NCI-H1417 treated with DMSO at 0.1 percent for 48 hours (cell line): ENCODE measurements around the gene ZPR1.
"Not testable (repeated sequence)": the region's sequence is repeated elsewhere in the genome, so short reads cannot be mapped to it uniquely, and the experiment has no call there.

Experiments used
- DNase-seq: peaks from one replicate; lab custom pipeline; 2025; lab: John Stamatoyannopoulos, UW

The ZPR1 gene

DNA sequence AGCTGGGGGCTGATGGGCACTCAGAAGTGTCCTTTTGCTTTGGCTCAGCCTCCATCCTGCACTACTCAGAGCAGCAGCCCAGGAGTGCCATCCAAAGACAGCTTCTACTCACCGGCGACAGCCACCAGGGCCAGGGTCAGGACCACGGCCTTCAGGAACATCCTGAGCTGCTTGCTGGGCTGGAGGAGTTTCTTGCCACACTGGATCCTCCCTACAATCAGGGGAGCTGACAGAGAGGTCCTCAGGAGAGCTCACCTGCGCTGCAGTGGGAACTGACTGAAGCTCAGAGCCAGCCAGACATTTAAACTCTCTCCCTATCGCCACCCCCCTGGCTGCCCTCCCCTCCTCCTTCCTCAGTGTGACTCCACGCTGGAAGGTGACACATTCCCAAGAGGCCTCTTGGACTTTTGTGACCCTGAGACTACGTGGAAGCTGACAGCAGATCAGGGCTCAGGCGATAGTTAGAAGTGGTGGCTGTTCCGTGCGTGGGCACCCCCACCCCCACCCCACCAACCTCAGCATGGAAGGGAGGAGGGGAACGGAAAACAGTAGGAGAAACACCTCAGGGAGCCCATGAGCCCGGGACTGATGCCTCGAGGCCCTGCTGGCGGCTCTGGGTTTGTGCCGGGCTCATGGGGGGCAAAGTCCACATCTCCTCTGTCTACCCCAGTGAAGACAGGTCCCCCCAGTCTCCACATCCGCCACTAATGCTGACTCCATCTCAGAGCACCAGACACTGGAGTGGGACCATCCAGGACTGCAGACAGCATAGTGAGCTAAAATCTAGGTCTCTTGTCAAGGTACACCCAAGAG, 35.4 kb upstream of the ZPR1 start, which contains the start of gene APOA4:
TSS of gene APOA4 (minus strand) at position 274 of the 813 bp plus-strand sequence. CDS start at position 161, 113 bp downstream.
- no peak for DNase-seq

DNA sequence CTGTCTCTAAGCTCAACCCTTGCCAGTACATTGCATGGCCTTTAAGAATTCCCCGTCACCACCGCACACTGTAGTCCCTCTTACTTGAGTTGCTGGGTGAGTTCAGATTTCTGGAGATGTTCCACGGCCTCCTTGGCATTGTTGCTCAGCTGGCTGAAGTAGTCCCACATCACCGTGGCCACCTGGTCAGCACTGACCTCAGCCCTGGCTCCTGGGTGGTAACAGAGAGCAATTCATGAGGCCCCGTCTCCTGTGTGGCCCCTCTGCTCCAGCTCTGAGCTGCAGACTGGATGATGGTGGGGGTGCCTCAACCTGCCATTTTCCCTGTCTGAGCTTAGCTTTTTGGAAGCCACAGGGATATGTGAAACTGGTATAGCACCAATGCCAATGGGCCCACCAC, 34.8 kb upstream of the ZPR1 start:
- DNase-seq, result no peak

DNA sequence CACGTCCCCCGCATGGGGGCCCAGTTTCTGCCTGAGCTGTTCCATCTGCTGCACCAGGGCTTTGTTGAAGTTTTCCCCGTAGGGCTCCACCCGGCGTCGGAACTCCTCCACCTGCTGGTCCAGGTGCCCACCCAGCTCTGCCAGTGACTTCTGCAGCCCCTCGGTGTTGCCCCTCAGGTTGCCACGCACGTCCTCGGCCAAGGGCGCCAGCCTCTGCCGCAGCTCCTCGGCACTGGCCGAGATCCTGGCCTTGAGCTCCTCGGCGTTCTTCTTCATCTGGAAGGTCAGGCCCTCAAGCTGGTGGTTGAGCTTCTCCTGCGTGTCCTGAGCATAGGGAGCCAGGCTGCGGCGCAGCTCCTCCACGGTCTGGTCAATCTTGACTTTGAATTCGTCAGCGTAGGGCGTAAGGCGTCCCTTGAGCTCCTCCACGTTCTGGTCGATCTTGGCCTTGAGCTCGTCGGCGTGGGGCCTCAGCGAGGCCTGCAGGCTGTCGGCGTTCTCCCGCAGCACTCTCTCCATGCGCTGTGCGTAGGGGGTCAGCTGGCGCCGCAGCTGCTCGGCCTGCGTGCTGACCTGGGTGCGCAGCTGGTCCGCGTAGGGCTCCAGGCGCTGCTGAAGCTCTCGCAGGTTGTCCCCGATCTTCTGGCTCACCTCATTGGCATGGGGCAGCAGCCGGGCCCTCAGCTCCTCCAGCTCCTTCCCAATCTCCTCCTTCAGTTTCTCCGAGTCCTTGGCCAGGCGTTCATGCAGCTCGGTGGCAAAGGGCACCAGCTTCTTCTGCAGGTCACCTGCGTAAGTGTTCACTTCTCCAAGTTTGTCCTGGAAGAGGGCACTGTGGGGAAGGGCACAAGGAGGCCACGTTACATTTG, 33.5 kb upstream of the ZPR1 start:
- no peak for DNase-seq

DNA sequence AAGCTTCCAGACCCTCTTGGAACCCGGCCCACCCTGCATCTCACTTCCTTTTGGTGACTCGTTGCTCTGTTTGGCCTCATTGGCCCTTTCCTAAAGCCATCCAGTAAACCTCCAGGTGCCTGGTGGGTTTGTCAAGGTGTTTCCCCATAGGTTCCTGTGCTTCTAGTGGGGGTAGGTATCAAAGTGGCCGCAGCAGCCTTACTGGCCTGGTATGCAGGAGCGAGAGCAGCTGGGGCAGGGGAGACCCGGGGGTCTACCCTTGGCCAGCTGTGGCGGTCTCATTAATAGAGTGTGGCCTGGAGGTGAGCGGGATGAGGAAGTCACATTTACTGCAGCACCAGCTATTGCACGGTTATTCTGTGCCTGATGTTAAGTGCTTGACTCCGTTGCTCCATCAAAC, 31.2 kb upstream of the ZPR1 start:
- DNase-seq, result no peak

DNA sequence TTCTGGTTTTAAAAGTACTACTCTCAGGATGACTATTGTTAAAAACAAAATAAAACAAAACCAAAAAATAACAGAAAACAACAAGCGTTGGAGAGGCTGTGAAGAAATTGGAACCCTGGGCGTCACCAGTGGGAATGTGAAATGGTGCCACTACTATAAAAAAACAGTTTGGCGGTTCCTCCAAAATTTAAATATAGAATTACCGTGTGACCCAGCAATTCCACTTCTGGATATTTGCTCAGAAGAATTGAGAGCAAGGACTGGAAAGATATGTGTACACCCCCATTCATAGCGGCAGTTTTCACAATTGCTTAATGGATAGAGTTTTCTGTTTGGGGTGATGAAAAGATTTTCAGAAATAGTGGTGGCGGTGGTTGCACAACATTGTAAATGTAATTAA, 26.7 kb upstream of the ZPR1 start:
- no peak for DNase-seq

DNA sequence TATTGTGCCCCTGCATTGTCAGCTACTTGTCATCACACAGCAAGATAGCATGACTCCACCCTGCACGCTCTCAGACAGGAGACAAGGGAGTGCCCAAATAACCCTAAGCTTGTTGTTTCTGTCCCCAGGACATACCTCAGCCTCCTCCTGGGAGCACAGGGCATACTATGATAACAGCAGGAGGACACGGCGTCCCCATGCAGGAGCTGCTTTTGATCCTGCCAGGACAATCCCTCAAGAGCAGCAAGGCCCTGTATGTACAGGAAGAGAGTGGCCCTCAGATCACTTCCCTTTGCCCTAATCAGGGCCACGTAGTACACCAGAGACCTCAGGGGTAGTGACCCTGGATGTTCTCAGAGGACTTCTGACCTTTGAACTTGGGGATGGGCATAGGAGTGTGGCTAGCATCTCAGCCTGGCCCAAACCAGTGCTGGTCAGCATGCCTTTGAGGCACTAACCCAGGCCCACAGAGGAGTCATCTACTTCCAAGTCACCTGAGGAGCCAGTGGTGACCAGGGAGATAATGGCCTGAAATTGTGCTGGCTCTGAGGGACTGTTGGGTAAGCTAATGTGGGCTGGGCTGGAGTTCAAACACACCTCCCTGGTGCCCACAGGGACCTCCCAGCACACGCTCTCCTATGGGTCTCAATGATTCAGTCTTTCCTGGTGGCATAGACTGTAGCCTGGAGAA, 26.1 kb upstream of the ZPR1 start:
- DNase-seq, result no peak

DNA sequence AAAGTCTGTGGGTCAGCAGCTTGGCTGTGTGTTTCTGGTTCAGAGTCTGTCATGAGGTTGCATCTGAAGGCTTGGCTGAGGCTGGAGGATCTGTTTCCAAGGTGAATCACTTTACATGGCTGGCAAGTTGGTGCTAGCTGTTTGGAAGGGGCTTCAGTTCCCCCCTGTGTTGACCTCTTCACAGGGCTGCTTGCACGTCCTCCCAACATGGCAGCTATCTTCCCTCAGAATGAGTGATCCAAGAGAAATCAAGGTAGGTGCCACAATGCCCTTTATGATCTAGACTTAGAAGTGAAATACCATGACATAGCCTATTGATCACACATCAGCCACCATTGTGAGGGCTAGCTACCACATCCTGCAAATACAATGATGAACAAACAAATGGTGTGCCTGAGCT, 25.3 kb upstream of the ZPR1 start:
- DNase-seq, result no peak

DNA sequence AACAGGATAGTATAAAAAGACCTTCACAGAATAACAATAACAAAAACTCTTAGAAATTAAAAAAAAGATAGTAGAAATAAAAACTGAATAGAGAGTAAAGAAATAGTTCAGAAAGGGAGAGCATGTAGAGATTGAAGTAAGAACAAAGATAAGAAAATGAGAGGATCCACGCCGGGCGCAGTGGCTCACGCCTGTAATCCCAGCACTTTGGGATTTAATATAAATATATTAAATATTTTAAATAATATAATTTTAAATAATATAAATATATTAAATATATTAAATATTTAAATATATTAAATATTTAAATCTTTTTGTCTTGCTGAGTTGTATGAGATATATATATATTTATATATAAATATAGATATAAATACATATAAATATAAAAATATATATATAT, 24.3 kb upstream of the ZPR1 start:
- no peak for DNase-seq

DNA sequence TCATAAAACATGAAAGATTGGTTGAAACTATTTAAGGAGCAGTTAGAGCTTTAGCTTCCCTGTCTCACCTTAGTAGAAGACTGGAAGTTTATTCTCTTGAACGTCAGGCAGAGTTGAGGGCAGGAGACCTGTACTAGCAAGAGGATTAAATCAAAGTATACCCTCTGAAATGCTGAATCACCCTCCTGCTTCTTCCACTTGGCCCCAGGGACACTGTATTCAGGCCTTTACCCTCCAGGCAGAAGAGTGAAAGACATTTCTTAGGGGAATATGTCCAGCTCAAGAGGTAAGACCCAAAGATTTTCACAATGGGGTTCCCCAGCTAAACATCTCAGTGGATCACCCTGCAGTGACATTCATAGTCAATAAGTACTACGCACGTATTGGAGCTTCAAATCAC, 23.4 kb upstream of the ZPR1 start:
- DNase-seq, result no peak

DNA sequence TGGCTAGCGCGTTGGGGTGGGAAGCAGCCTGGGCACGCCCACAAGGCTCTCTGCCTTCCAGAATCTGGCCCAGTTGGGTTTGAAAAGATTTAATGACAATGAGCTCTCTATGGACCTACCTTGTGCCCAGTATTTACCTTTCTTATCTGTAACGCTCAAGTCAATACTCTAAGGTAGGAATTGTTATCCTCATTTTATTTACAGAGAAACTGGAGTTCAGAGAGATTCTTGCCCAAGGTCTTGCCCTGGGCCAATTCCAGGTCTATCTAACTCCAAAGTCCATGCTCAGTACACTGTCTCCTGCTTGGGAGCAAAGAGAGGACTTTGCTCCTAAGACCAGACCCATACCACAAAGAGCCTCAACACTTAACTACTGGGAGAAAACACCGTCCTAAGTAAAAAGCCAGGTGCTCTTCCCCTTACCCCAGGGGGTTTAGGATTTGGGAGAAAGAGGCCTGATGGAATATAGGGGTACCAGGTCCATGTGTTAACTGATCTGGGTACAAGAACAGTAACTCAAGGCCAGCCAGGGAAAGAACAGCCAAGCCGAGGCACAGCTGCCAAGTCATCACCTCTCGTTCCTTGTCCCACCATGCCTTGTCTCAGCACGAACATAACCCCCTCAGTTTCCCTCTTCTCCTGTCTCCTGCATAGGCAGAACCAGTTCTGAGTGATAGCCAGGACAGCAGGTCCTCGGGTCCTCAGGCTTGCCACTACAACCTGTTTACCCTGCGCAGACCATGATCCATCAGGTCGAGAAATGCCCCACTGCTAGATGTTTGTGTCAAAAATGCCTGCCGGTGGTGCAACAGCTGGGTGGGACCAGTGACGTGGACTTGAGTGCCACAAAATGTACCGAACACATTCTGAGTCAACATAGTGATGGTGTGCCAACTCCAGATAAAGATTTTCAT, 20.7 kb upstream of the ZPR1 start:
- DNase-seq, result no peak

DNA sequence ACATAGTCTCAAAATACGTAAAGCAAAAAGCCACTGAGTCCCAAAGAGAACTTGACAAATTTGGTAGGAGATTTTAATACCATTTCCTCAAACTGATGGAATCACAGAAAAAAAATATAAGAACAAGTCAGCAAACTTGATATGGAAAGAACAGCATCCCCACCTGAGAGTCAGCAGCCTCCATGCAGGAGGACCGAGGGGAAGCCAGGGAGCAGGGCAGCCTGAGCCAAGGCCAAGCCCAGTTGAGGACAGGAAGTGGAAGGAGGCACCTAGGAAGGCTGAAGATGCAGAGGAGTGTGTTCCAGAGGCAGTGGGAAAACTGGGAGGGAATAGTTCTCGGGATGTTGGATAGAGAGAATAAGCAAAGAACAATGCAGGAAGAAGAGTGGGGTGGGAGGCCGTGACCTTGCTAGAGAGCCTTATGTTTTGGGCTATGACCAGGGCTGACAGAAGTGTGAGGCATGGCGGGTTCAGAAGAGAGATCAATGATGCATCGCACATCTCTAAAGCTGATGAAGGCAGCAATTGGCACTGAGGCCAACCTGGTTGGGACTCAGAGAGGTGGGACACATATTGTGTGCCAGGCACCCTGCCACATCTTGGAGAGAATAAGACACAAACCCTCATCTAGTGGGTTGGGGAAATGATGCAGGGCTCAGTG, 19.9 kb upstream of the ZPR1 start:
- DNase-seq, result no peak

DNA sequence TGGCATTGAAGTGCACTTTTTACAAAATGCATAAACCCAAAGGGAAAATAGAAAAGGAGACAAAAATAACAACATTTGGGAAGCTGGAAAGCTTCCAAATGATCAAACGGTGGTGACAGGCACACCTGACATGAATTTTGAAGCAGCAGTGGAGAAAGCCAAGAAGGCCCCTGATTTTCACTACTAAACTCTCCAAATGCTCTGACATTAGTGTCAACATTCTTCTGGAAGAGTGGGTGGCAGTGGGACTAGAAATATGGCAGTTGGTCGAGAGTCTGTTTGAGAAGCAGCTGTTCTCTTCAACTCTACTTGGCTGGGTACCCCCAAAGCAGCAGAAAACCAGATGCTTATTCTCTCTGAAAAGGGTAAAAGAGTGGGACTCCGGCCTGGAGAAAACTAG, 16.2 kb upstream of the ZPR1 start:
- DNase-seq, result no peak

DNA sequence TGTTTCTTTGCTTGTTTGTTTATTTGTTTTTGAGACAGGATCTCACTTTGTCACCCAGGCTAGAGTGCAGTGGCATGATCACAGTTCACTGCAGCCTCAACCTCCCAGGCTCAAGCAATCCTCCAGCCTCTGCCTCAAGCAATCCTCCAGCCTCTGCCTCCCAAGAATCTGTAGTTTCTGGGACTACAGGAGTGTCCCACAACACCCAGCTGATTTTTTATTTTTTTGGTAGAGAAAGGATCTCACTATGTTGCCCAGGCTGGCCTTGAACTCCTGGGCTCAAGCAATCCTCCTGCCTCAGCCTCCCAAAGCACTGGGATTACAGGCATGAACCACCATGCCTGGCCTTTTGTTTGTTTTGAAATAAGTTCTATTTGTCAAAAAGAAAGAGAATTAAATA, 13.8 kb upstream of the ZPR1 start:
- DNase-seq, result not testable (repeated sequence)

DNA sequence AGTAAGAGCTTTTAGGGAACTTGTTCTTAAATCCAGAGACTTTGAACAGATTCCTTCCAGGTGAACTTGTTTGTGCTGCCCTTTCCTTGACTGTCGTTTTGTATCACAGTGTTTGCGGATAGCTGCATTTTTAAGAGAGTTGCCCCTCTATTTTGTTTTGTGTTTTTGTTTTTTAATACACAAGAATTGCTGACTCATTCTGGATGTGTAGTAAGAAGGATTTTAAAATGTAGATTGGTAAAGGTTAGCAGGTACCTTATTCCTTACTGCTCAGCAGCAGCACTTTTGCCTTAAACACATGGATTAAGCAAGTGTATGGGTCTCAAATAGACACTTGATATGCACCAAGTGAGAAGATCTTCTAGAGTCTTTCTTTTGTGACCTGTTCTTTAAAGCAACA, 12.8 kb upstream of the ZPR1 start:
- no peak for DNase-seq

DNA sequence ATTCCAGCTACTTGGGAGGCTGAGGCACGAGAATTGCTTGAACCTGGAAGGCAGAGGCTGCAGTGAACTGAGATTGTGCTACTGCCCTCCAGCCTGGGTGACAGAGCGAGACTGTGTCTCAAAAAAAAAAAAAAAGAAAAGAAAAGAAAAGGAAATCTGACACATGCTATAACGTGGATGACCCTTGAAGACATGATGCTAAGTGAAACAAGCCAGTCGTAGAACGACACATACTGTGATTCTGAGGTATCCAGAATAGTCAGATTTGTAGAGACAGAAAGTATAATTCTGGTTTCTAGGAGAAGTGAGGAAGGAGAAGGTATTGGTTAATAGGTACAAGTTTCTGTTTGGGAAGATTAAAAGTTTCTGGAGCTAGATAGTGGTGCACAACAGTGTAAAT, 10.5 kb upstream of the ZPR1 start:
- DNase-seq, result no peak

DNA sequence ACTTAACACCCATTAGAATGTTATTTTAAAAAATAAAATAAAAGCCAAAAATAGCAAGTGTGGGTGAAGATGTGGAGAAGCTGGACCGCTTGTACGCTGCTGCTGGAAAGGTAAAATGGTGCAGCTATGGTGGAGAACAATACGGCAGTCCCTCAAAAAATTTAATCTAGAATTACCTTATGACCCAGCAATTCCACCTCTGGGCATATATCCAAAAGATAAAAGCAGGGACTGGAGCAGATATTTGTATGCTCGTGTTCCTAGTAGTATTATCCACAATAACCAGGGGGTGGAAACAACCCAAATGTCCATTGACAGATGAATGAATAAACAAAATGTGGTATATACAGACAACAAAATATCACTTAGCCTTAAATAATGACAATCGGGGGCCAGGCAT, 10.0 kb upstream of the ZPR1 start:
- DNase-seq, result no peak

DNA sequence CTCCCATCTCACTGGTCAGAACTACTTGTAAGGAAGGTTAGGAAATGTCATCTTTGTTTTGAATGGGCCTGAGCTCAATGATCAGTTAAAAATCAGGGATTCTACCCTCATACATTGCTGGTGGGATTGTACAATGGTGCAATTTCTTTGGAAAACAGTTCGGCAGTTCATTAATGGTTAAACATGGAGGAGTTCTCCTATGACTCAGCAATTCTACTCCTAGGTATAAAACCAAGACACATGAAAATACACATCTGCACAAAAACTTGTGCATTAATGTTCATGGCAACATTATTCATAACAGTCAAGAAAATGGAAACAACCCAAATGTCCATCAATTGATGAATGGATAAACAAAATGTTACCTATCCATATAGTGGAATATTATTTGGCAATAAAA, 8.7 kb upstream of the ZPR1 start:
- no peak for DNase-seq

DNA sequence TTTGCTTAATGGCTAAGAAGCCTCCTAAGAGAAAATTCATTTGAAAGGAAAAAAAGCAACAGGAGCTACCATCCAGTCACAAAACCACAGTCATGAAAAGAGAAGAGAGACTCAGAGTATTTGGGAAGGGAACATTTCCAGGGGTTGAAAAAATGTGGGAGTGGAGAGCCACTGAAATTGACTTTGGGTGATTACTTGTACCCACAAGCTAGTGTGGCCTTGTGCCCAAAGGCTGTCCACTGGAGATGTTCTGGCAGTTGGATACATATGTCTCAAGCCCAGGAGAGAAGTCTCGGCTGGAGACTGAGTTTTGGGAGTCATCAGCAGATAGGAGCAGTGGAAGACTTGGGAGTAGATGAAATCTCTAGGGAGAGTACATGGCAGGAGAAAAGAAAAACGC, 7.0 kb upstream of the ZPR1 start:
- no peak for DNase-seq

DNA sequence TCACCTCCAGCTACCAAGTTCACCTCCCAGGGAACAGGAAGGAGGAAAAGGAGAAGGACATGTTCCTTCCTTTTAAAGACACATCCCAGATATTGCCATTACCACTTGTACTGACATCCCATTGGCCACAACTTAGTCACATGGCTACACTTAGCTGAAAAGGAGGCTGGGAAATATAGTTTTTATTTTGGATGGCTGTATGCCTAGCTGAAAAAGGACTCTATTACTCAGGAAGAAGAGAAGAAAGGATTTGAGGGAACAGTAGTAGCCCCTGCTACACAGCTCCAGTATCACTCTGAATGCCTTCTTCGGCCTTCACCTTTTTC, 5.9 kb upstream of the ZPR1 start:
- DNase-seq, result no peak

DNA sequence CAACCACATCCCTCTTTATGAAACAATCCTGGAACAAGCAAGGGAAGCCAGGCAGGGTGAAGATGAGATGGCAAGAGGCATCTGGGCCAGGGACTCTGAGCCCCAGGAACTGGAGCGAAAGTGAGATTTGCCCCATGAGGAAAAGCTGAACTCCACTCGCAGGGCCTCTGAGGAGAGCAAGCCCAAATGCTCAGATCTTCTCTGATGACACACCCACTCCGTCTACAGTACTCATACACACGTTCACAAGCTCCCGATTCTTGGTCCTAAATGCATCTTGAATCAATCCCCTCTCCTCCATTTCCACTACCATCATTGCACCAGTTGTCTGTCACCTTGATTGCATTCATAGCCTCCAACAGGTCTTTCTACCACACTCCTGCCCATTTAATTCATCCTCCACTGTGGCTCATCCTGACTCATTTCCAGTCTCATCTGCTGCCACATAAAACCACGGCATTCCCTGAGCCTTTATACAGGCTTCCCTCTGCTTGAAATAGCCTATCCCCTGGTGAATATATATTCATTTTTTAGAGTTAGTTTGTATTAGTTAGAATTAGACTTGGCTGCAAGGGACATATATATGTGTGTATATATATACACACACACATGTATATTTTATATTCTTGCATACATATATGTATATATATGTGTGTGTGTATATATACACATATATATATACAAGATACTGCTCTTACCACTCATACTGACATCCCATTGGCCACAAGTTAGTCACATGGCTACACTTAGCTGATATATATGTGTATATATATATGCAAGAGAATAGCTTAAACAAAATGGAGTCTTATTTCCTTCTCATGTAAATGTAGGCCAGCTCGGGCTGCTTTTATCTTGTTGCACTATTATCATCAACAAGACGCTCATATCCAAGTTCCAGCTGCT, 5.3 kb upstream of the ZPR1 start:
- DNase-seq, result no peak
